Hematopoietic multipotent progenitor cell treated with erythropoietin and hydrocortisone succinate and interleukin-3 and kit ligand, for 15 days (in vitro differentiated cells): ENCODE measurements around the gene TRIM51G.
"Not testable (repeated sequence)": the region's sequence is repeated elsewhere in the genome, so short reads cannot be mapped to it uniquely, and the experiment has no call there.

Source experiments
- DNase-seq: peaks from one replicate; pipeline ENCODE4 v3.0.0-alpha.2; 2015; ENCODE audit warnings: low spot score

The TRIM51G gene, protein sequence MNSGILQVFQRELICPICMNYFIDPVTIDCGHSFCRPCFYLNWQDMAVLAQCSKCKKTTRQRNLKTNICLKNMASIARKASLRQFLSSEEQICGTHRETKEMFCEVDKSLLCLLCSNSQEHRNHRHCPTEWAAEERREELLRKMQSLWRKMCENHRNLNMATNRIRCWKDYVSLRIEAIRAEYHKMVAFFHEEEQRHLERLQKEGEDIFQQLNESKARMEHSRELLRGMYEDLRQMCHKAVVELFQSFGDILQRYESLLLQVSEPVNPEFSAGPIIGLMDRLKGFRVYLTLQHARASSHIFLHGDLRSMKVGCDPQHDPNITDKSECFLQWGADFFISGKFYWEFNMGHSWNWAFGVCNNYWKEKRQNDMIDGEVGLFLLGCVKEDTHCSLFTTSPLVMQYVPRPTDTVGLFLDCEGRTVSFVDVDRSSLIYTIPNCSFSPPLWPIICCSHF

GRCh38 chr11:48983785-48984184 lies at the start of gene TRIM51G:
TRIM51G (minus strand) TSS chr11:48983885; CDS start chr11:48981695, 2,190 bp downstream.
- not testable (repeated sequence) for DNase-seq

DNA sequence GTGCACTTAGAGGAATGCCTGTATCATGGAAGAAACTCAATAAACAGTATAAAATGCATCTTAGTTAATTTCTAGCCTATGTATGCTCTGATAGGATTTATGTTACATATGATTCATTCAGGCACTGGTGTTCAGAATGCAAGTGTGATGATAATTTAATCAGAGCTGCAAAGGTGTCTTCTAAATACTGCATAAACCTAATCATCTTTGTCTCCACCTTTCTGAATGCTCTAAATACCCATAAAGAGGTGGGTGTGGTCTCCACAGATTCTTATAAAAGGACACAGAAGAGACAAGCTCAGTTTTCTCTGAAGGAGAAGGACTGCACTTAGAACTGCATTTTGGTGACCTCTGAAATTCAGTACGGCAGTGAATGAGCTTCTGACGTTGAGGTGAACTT lies 44.8 kb upstream of the TRIM51G start, which contains the start of gene TRIM49B:
TRIM49B (plus strand) TSS at position 301 of the 400 bp plus-strand sequence. CDS start 2,777 bp downstream, outside the sequence.
- not testable (repeated sequence) for DNase-seq

GRCh38 chr11:48968592-48968991 lies 15.1 kb downstream of the TRIM51G start:
- DNase-seq = not testable (repeated sequence)

GRCh38 chr11:48955315-48956049 lies 28.2 kb downstream of the TRIM51G start:
- DNase-seq = not testable (repeated sequence)

- not testable (repeated sequence) for DNase-seq
Observed at GRCh38 chr11:48945796-48946195, 37.9 kb downstream of the TRIM51G start.
